Esophagus (tissue), 2 donors: ENCODE measurements around the gene ADAMTS17. TPM values are rescaled to one million over a fixed set of nuclear protein-coding genes. Genes with fewer than 3 reads are reported as not detected.

Experiments
- H3K27ac ChIP-seq, 2 donors: one replicate each; pipeline ENCODE4 v1.5.1; 2013; ENCODE audit warnings: low read depth in 2 of 2, mild to moderate bottlenecking in 2 of 2, inconsistent platforms in 1 of 2, low read length in 1 of 2, moderate library complexity in 1 of 2
- H3K27me3 ChIP-seq, 2 donors: one replicate each; pipeline ENCODE4 v1.6.1; 2013; ENCODE audit warnings: low read length in 2 of 2, control low read depth in 1 of 2, mild to moderate bottlenecking in 1 of 2; ENCODE audit not compliant: insufficient read depth in 2 of 2, control insufficient read depth in 1 of 2
- H3K36me3 ChIP-seq, 2 donors: one replicate each; pipeline ENCODE4 v1.6.1; 2013; ENCODE audit warnings: low read length in 1 of 2; ENCODE audit not compliant: control insufficient read depth in 2 of 2, insufficient read depth in 2 of 2
- H3K4me1 ChIP-seq, 2 donors: one replicate each; pipeline ENCODE4 v1.6.1; 2013; ENCODE audit warnings: low read length in 1 of 2; ENCODE audit not compliant: control insufficient read depth in 2 of 2, insufficient read depth in 2 of 2
- H3K4me3 ChIP-seq, 2 donors: one replicate each; pipeline ENCODE4 v1.5.1; 2013; ENCODE audit warnings: low read length in 2 of 2, mild to moderate bottlenecking in 2 of 2, low read depth in 1 of 2, moderate library complexity in 1 of 2
- H3K9me3 ChIP-seq, 2 donors: one replicate each; pipeline ENCODE4 v1.6.1; 2013; ENCODE audit warnings: mild to moderate bottlenecking in 2 of 2, low read depth in 1 of 2, low read length in 1 of 2, moderate library complexity in 1 of 2; ENCODE audit not compliant: control insufficient read depth in 2 of 2, insufficient read depth in 1 of 2
- WGBS, 2 donors: extraction: QIAGEN DNeasy Blood & Tissue Kit; methylation state at CpG; one replicate each; pipeline ENCODE4 v1.1.7; 2013; 5-methylcytosine and 5-hydroxymethylcytosine counted together
- polyA plus RNA-seq, 2 donors: library from polyadenylated mRNA; stranded (reverse); fragments of 200-250 nt; gene quantifications; one replicate each; pipeline ENCODE4 v1.2.3, GENCODE V29; 2013
- donor health status: healthy with polysubstance abuse.
- donor health status: Bipolar disorder and iron deficiency.

The ADAMTS17 gene
- polyA plus RNA-seq, 2 donors, result 2.1 to 6.9 TPM

DNA sequence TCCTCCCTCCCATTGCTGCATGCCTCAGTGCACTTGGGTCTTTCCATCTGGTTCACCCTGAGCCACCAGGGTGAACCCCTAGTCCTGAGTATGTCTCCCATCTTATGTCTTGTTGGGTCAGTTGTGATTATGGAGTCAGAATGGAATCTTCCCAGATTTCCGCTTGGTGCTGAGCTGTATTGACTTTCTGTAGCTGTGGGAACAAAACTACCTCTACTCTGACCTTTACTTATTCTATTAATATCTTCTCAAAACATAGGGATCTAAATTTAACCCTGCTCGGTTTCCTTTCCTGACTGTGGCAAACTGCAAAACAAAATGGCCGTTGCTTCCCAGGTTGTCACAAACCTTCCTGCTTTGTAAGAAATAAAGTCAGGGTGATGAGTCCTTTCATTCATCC lies 312.7 kb downstream of the ADAMTS17 start:
- H3K36me3 ChIP-seq, result no peaks in the 10 kb centered on the region
- H3K9me3 ChIP-seq, result peaks cover 4% of the 10 kb centered on the region in 2 donors

DNA sequence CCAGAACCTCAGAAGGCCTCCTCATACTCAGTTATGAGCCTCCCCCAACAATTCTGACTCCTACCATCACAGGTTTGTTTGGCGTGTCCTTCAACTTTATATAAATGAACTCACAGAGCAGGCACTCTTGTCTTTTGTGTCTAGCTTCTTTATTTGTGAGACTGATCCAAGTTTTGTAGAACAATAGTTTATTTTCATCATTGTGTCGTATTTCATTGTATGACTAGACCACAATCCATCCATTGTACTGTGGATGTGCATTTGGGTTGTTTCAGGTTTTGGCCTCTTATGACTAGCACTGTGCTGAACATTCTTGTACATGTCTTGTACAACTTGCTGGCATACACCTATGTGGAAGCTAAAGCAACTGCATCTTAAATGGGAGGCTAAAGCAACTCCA lies 315.7 kb downstream of the ADAMTS17 start:
- WGBS, 2 donors, result 87% methylated on average over 2 of the region's 2 CpGs
- Histone ChIP-seq H3K4me3 (no peak overlapping the region), H3K9me3 (peaks cover 4% of the 10 kb centered on the region in 2 donors), H3K4me1 (peaks cover 0 to 2% of the 10 kb centered on the region in 2 donors), H3K27ac (no peak overlapping the region), H3K36me3 (no peaks in the 10 kb centered on the region), H3K27me3 (no peaks in the 10 kb centered on the region)

More for the DNA sequence above, 312.7 kb downstream of the ADAMTS17 start:
- no peak overlapping the region for H3K27ac ChIP-seq
- H3K4me1 ChIP-seq, result no peaks in the 10 kb centered on the region
- WGBS, 2 donors, result 70 to 80% methylated on average over 3 of the region's 3 CpGs
- H3K27me3 ChIP-seq, result no peaks in the 10 kb centered on the region
- no peak overlapping the region for H3K4me3 ChIP-seq

- H3K36me3 ChIP-seq, result no peaks in the 10 kb centered on the region
Observed at GRCh38 chr15:100022806-100023205, 319.0 kb downstream of the ADAMTS17 start.

DNA sequence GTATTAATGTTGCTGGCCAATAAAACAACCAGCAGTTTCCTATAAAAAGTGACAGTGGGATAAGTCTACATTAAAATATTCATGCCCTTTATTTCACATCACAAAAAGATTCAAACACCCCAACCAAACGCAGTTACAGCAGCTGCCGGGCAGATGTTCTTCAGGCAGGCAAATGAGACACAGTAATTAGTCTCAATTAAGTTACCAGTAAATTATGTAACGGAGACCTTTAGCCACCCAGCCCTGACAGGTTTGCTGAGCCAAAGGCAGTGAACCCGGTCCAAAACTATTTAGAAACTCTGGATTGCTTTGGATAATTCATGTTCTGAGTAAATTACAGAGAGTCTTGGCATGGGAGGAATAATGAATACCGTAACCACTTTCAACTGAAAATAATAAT lies 319.4 kb downstream of the ADAMTS17 start:
- no peak overlapping the region for H3K4me3 ChIP-seq
- WGBS, 2 donors, result 28 to 49% methylated on average over 5 of the region's 5 CpGs

More at GRCh38 chr15:100022806-100023205, 319.0 kb downstream of the ADAMTS17 start:
- Histone ChIP-seq H3K4me1 (peaks cover 2 to 4% of the 10 kb centered on the region in 2 donors), H3K4me3 (no peak overlapping the region), H3K27me3 (no peaks in the 10 kb centered on the region), H3K27ac (no peak overlapping the region), H3K9me3 (peaks cover 0 to 1% of the 10 kb centered on the region in 2 donors)
- 41 to 48% methylated on average over 4 of the region's 4 CpGs for WGBS, 2 donors

DNA sequence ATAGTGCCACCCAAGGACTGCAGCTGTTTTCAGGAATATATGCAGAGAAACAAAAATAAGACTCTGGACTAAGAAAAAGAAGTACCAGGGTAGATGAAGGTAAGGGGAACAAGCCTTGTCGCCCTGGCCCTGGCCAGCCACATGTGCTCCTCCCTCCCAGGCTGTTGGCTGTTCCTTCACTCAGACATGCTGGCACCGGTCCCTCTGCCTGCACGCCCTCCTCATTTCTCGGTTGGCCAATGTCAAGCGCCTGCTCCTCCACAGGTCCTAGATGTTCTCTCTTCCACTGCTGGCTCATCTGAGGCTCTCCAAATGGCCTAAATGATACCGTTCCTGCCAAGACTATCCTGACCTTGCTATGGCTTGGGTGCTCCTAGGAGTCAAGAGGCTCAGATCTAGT lies 320.1 kb downstream of the ADAMTS17 start:
- Histone ChIP-seq H3K9me3 (no peaks in the 10 kb centered on the region), H3K27ac (no peak overlapping the region), H3K4me3 (no peak overlapping the region), H3K27me3 (no peaks in the 10 kb centered on the region), H3K4me1 (peaks cover 2 to 4% of the 10 kb centered on the region in 2 donors), H3K36me3 (no peaks in the 10 kb centered on the region)
- WGBS, 2 donors, result 69 to 72% methylated on average over 6 of the region's 6 CpGs

More for the DNA sequence above, 319.4 kb downstream of the ADAMTS17 start:
- H3K36me3 ChIP-seq, result no peaks in the 10 kb centered on the region
- H3K9me3 ChIP-seq, result no peaks in the 10 kb centered on the region
- peaks cover 2 to 4% of the 10 kb centered on the region in 2 donors for H3K4me1 ChIP-seq
- H3K27ac ChIP-seq, result no peak overlapping the region
- no peaks in the 10 kb centered on the region for H3K27me3 ChIP-seq

- H3K36me3 ChIP-seq, result no peaks in the 10 kb centered on the region
- no peak overlapping the region for H3K4me3 ChIP-seq
- no peaks in the 10 kb centered on the region for H3K9me3 ChIP-seq
- 86 to 93% methylated on average over 6 of the region's 6 CpGs for WGBS, 2 donors
- H3K4me1 ChIP-seq, result peaks cover 2 to 4% of the 10 kb centered on the region in 2 donors
- no peaks in the 10 kb centered on the region for H3K27me3 ChIP-seq
- no peak overlapping the region for H3K27ac ChIP-seq
Observed at GRCh38 chr15:100020614-100021013, 321.2 kb downstream of the ADAMTS17 start.

DNA sequence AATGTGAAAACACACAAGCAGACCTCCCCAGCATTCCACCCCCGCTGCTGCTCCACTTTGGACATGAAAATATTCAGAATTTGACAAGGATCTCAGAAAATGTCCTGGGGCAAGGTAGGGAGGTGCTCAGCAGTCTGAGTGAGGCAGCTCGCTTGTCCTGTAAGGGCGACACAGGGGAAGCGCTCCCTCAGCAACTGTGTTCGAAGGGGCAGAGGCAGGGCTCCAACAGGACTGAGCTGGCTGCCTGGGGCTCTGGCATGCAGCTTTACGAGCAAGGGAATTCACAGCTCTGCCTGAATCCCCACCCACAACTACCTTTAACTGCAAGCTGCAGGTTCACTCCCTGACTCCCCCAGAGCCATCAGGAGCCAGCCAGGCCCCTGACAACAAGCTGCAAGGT lies 321.6 kb downstream of the ADAMTS17 start:
- Histone ChIP-seq H3K4me3 (no peak overlapping the region), H3K36me3 (no peaks in the 10 kb centered on the region), H3K27me3 (no peaks in the 10 kb centered on the region), H3K9me3 (no peaks in the 10 kb centered on the region), H3K4me1 (peaks cover 2 to 4% of the 10 kb centered on the region in 2 donors), H3K27ac (no peak overlapping the region)
- WGBS, 2 donors, result 55 to 65% methylated on average over 6 of the region's 6 CpGs

GRCh38 chr15:100019601-100020000 lies 322.2 kb downstream of the ADAMTS17 start:
- Histone ChIP-seq H3K36me3 (no peaks in the 10 kb centered on the region), H3K4me3 (no peak overlapping the region), H3K9me3 (no peaks in the 10 kb centered on the region), H3K27me3 (no peaks in the 10 kb centered on the region), H3K4me1 (peaks cover 2 to 4% of the 10 kb centered on the region in 2 donors), H3K27ac (no peak overlapping the region)
- 77 to 89% methylated on average over 6 of the region's 6 CpGs for WGBS, 2 donors

GRCh38 chr15:100018191-100018590 lies 323.6 kb downstream of the ADAMTS17 start:
- Histone ChIP-seq H3K27ac (no peak overlapping the region), H3K4me3 (no peak overlapping the region), H3K4me1 (peaks cover 2 to 4% of the 10 kb centered on the region in 2 donors), H3K36me3 (no peaks in the 10 kb centered on the region), H3K9me3 (no peaks in the 10 kb centered on the region), H3K27me3 (no peaks in the 10 kb centered on the region)
- 57 to 60% methylated on average over 4 of the region's 4 CpGs for WGBS, 2 donors

GRCh38 chr15:100017140-100017539 lies 324.6 kb downstream of the ADAMTS17 start:
- WGBS, 2 donors, result 62 to 72% methylated on average over 7 of the region's 7 CpGs
- Histone ChIP-seq H3K27ac (no peak overlapping the region), H3K4me1 (peaks cover 2 to 4% of the 10 kb centered on the region in 2 donors), H3K9me3 (no peaks in the 10 kb centered on the region), H3K27me3 (no peaks in the 10 kb centered on the region), H3K36me3 (no peaks in the 10 kb centered on the region), H3K4me3 (no peak overlapping the region)
